Measurements from ENCODE around the gene TELO2. TPM values are rescaled to one million over a fixed set of nuclear protein-coding genes. Genes with fewer than 3 reads are reported as not detected.

Gene TELO2
- total RNA-seq, 4 donors from 2014 or later, result 12.7 to 38.5 (median 22.2) TPM

GRCh38 chr16:1487395-1488053 lies 5.6 kb upstream of the TELO2 start:
- no peak for TF ChIP-seq CTCF (IDR thresholded peaks at IDR 0.05)
- no peak for DNase-seq (ENCODE audit: low spot score)
- no peak for ATAC-seq (ENCODE audit: low FRiP score)

GRCh38 chr16:1488054-1488601 lies 5.0 kb upstream of the TELO2 start:
- no peak for ATAC-seq (ENCODE audit: low FRiP score)

DNA sequence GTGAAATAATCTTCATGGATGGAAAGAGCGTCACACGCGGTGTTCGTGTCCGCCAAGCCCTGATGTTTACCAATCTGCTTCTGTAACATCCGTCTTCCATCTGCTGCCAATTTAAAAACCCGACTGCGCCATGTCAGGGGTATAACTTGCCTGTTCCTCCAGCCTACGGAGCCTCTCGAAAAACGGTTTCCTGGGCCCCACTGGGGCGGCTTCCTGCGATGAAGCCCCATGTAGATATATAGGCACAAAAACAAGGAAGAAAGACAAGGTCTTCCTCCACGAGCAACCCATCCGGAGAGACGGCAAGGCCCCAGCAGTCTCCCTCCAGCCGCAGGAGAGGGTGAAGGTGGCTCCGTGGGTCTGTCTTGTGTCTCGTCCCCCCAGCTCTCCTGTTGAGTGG lies 4.5 kb upstream of the TELO2 start, which contains the start of gene PTX4:
Gene PTX4 (minus strand): TSS at position 326 of the 400 bp plus-strand sequence. CDS start 35 bp downstream, at position 291.
- no peak for TF ChIP-seq CTCF (IDR thresholded peaks at IDR 0.05)
- ATAC-seq (ENCODE audit: low FRiP score) (no peak), DNase-seq (ENCODE audit: low spot score) (no peak)

More at GRCh38 chr16:1488054-1488601, 5.0 kb upstream of the TELO2 start:
- TF ChIP-seq CTCF (IDR thresholded peaks at IDR 0.05), result no peak
- no peak for DNase-seq (ENCODE audit: low spot score)

DNA sequence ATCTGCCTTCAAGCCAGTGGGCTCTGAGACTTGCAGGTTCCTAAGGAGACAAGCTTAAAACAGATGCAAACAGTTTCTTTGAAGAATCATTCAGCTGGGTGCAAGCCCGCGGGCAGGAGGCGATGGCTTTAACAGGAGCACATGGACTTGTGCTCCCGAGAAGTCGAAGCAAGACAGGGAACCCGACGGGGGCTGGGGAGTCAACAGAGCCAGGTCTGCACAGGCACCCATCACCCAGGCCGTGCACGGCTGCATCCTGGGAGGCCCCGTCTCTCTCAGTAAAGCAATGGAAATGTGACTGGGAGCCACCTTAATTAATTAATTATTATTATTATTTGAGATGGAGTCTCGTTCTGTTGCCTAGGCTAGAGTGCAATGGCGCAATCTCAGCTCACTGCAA lies 4.1 kb upstream of the TELO2 start:
- ATAC-seq (ENCODE audit: low FRiP score), result no peak

DNA sequence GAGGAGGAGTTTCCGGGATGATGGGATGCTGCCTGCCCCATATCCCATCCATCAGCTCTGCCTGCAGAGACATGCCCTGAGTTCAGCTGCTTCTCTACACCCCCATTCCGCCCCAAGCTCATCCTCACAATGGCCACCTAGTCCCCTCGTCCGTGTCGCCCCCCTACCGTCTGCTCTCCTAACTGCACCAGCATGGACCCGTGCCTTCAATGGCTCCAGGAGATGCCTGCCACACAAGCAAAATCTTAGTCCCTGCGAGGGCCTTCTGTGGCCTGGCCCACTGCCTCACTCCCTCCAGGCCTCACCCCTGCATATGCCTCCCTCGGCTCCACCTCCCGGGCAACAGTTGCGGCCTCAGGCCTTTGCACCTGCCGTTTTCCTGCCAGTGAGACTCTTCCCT lies 1.8 kb upstream of the TELO2 start:
- no peak for TF ChIP-seq CTCF (IDR thresholded peaks at IDR 0.05)
- DNase-seq (ENCODE audit: low spot score) (no peak), ATAC-seq (ENCODE audit: low FRiP score) (no peak)

More for the DNA sequence above, 4.1 kb upstream of the TELO2 start:
- TF ChIP-seq CTCF (IDR thresholded peaks at IDR 0.05), result no peak
- no peak for DNase-seq (ENCODE audit: low spot score)

- ATAC-seq (ENCODE audit: low FRiP score) (no peak), DNase-seq (ENCODE audit: low spot score) (no peak)
- TF ChIP-seq CTCF (IDR thresholded peaks at IDR 0.05), result no peak
Observed at GRCh38 chr16:1492082-1492922, 858 bp upstream of the TELO2 start.

All from omental fat pad (tissue), 4 donors.